Endodermal cell (in vitro differentiated cells): Measurements from ENCODE around the gene RIMS4. TPM values are rescaled to one million over a fixed set of nuclear protein-coding genes. Genes with fewer than 3 reads are reported as not detected.
A peak's percentile ranks its signal among the peaks of the same experiment; 100 is the strongest.

ENCODE experiments used
- DNase-seq: peaks from one replicate; pipeline ENCODE4 v3.0.0-alpha.2; 2017
- H3K27ac ChIP-seq: 2 replicates; pipeline ENCODE4 v1.5.1; 2013; ENCODE audit warnings: mild to moderate bottlenecking, low read depth, low read length, moderate library complexity
- H3K27me3 ChIP-seq: 2 replicates; pipeline ENCODE4 v1.6.1; 2013; ENCODE audit warnings: mild to moderate bottlenecking, low read length, moderate library complexity; ENCODE audit not compliant: insufficient read depth, control insufficient read depth, poor library complexity, severe bottlenecking
- H3K36me3 ChIP-seq: 2 replicates; pipeline ENCODE4 v1.7.0; 2013; ENCODE audit warnings: mild to moderate bottlenecking, low read length, moderate library complexity; ENCODE audit not compliant: control insufficient read depth, insufficient read depth
- H3K4me1 ChIP-seq: one replicate; pipeline ENCODE4 v1.7.0; 2013; ENCODE audit warnings: low read length; ENCODE audit not compliant: control insufficient read depth, insufficient read depth
- H3K4me3 ChIP-seq: 2 replicates; pipeline ENCODE4 v1.5.1; 2013; ENCODE audit warnings: mild to moderate bottlenecking, low read length, moderate library complexity
- H3K9ac ChIP-seq: 2 replicates; pipeline ENCODE4 v1.6.1; 2013; ENCODE audit warnings: mild to moderate bottlenecking, low read length, moderate library complexity; ENCODE audit not compliant: poor library complexity, severe bottlenecking; ENCODE audit errors: extremely low read depth
- H3K9me3 ChIP-seq: 2 replicates; pipeline ENCODE4 v1.6.1; 2013; ENCODE audit warnings: mild to moderate bottlenecking, low read length, moderate library complexity; ENCODE audit not compliant: control insufficient read depth
- H3K27ac Mint-ChIP-seq: 2 replicates; pipeline ENCODE4 v1.8.0; 2020; ENCODE audit warnings: mixed read lengths
- H3K27me3 Mint-ChIP-seq: 2 replicates; pipeline ENCODE4 v1.8.0; 2021; ENCODE audit warnings: mild to moderate bottlenecking, mixed read lengths; ENCODE audit not compliant: insufficient read depth
- H3K36me3 Mint-ChIP-seq: 2 replicates; pipeline ENCODE4 v1.8.0; 2020; ENCODE audit warnings: low read depth, mixed read lengths
- H3K4me1 Mint-ChIP-seq: 2 replicates; pipeline ENCODE4 v1.8.0; 2020; ENCODE audit warnings: mixed read lengths
- H3K4me3 Mint-ChIP-seq: 2 replicates; pipeline ENCODE4 v1.8.0; 2020; ENCODE audit warnings: mild to moderate bottlenecking, moderate library complexity, mixed read lengths
- H3K9me3 Mint-ChIP-seq: 2 replicates; pipeline ENCODE4 v1.8.0; 2020; ENCODE audit warnings: mild to moderate bottlenecking, mixed read lengths
- CTCF ChIP-seq: fragments of 200-600 bp; sonication (generic); conservative IDR thresholded peaks from 2 replicates; pipeline ENCODE4 v1.5.0; 2021; ENCODE audit warnings: antibody characterized with exemption, mild to moderate bottlenecking
- WGBS, 2 experiments: methylation state at CpG; one replicate each; pipeline versions ENCODE4 v1.1.5 to v1.1.7; 2013; ENCODE audit warnings: missing lambda C conversion rate in 2 of 2, mixed read lengths in 1 of 2; ENCODE audit not compliant: insufficient coverage in 1 of 2, insufficient read length in 1 of 2; 5-methylcytosine and 5-hydroxymethylcytosine counted together
- total RNA-seq, 2 donors: library from RNA; stranded (reverse); fragmentation: NEBNext Ultra II Directional in 1 of 2; extraction: Animal tissue kit (Norgen Biotek cat#: 25700) in 1 of 2; gene quantifications; 2 replicates in 1 of 2; 3 replicates in 1 of 2; pipeline ENCODE4 v1.2.1, GENCODE V29; 2021

Gene RIMS4
- total RNA-seq, 2 donors from 2014 or later: 4.3 to 13.0 TPM

GRCh38 chr20:44850272-44850671 is 39.9 kb upstream of the RIMS4 start:
- peaks cover 5% of the 10 kb centered on the region for H3K9me3 Mint-ChIP-seq
- Histone ChIP-seq H3K27ac (no peak overlapping the region), H3K4me1 (peaks cover 7% of the 10 kb centered on the region), H3K9me3 (no peaks in the 10 kb centered on the region), H3K9ac (no peak overlapping the region), H3K36me3 (no peaks in the 10 kb centered on the region), H3K27me3 (no peaks in the 10 kb centered on the region), H3K4me3 (no peak overlapping the region)
- H3K36me3 Mint-ChIP-seq: no peaks in the 10 kb centered on the region
- H3K27me3 Mint-ChIP-seq: peaks cover 4% of the 10 kb centered on the region
- WGBS, 2 experiments: 71 to 87% methylated on average over 1 to 3 of the region's 3 CpGs
- H3K4me3 Mint-ChIP-seq: no peak overlapping the region
- H3K27ac Mint-ChIP-seq: no peak overlapping the region
- no peak for DNase-seq
- H3K4me1 Mint-ChIP-seq: peaks cover 5% of the 10 kb centered on the region
- TF ChIP-seq CTCF: no peak

DNA sequence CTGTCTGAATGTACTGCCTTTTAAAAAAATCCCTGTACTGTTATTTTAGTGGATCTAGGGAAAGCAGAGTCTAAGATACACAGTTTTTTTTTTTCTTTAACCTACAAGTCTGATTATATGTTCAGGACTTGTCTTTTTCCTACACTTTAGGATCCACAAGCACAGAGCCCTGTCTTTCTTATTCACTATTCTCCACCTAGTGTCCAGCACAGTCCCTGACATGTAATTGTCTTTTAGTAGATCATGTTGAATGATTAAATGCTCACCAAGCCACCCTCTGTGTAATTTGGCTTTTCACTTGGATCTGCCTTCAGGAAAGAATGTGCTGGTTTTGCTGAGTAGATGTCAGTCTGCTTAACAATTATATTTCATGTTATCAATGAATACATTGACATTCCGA is 39.4 kb upstream of the RIMS4 start:
- Mint-ChIP-seq H3K27ac (no peak overlapping the region), H3K4me1 (peaks cover 5% of the 10 kb centered on the region), H3K4me3 (no peak overlapping the region), H3K36me3 (no peaks in the 10 kb centered on the region), H3K9me3 (peaks cover 5% of the 10 kb centered on the region), H3K27me3 (peaks cover 4% of the 10 kb centered on the region)
- no peaks in the 10 kb centered on the region for H3K36me3 ChIP-seq
- no peak overlapping the region for H3K27ac ChIP-seq
- H3K9me3 ChIP-seq: no peaks in the 10 kb centered on the region
- no peak overlapping the region for H3K9ac ChIP-seq
- 100% methylated on average over 1 of the region's 1 CpG for WGBS, 2 experiments
- no peak for DNase-seq
- peaks cover 7% of the 10 kb centered on the region for H3K4me1 ChIP-seq
- no peak overlapping the region for H3K4me3 ChIP-seq
- H3K27me3 ChIP-seq: no peaks in the 10 kb centered on the region
- TF ChIP-seq CTCF: peak; percentile 53

DNA sequence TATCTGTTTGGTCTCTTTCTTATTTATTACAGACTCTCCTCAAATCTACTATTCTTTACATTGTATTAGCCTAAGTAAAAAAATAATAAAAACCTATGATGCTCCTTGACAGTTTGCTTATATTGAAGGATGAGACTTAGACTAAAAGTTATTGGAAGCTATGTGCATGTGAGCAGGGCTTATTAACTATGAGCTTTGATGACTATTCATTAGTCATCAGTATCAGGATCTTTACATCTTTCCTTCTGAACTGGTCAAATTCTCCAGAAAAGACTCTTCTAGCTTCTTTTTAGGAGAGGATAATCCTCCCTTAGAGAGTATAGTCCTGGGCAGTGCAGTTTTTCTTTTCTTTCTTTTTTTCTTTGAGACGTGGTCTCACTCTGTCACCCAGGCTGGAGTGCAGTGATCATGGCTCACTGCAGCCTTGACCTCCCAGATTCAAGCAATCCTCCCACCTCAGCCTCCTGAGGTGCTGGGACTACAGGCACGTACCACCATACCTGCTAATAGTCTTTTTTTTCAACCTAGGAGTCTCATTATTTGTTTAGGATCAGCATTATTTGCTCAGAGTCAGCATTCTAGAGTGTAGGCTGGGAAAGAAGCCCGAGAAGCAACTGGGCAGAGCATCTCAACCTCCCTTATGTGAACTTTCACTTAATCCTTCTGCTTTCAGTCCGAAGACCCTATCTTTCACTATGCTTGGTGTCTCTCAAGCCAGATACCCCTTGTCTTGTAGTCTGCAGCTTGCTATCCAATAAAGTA is 38.1 kb upstream of the RIMS4 start:
- Mint-ChIP-seq H3K9me3 (peaks cover 5% of the 10 kb centered on the region), H3K27me3 (peaks cover 4% of the 10 kb centered on the region), H3K4me1 (peaks cover 5% of the 10 kb centered on the region), H3K4me3 (no peak overlapping the region), H3K27ac (peak overlapping the region; percentile 27), H3K36me3 (no peaks in the 10 kb centered on the region)
- no peak for DNase-seq
- WGBS, 2 experiments: 87% methylated on average over 3 to 4 of the region's 4 CpGs
- Histone ChIP-seq H3K36me3 (no peaks in the 10 kb centered on the region), H3K9me3 (no peaks in the 10 kb centered on the region), H3K27ac (no peak overlapping the region), H3K9ac (no peak overlapping the region), H3K27me3 (no peaks in the 10 kb centered on the region), H3K4me3 (no peak overlapping the region), H3K4me1 (peaks cover 7% of the 10 kb centered on the region)
- TF ChIP-seq CTCF: no peak
